ENCODE measurements around the gene STYXL1. TPM values are rescaled to one million over a fixed set of nuclear protein-coding genes. Genes with fewer than 3 reads are reported as not detected.

STYXL1 gene
- total RNA-seq, 1 donor from 2014 or later: 41.8 TPM

DNA sequence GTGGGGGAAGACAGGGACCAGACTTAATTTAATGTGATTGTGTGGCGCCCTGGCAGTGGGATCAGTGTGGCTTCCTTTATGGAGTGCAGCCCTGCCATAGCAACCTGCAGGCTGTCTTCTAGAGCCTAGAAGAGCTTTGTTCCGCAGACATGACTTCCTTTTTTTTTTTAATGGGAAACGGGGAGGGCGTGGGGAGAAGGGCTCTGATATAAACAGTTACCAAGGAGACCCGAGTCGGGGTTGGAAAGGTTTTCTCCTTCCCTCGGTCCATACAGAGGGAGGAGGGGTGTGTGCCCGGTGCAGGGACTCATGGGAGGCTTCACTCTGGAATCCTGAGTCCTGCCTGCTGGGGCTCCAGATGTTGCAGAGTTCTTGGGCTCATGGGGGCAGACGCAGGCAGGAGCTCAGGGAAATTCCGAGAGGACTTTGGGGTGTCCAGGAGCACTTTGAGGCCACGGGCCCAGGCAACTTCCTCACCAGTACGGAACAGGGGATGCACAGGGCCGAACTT, 80.3 kb downstream of the STYXL1 start:
- H3K4me3 Mint-ChIP-seq (ENCODE audit: unreplicated experiment): no peak overlapping the region
- peak overlapping the region; percentile 98 for H3K27ac Mint-ChIP-seq (ENCODE audit: unreplicated experiment)
- H3K9me3 Mint-ChIP-seq (ENCODE audit: unreplicated experiment): peaks cover 31% of the 10 kb centered on the region
- no peak for TF ChIP-seq CTCF (IDR thresholded peaks at IDR 0.05; ENCODE audit: partially characterized antibody, unreplicated experiment)
- H3K4me1 Mint-ChIP-seq (ENCODE audit: low read depth, unreplicated experiment): peaks cover 53% of the 10 kb centered on the region
- no peak for DNase-seq
- H3K36me3 Mint-ChIP-seq (ENCODE audit: unreplicated experiment): no peaks in the 10 kb centered on the region
- peaks cover 19% of the 10 kb centered on the region for H3K27me3 Mint-ChIP-seq (ENCODE audit: unreplicated experiment)

- Mint-ChIP-seq H3K4me3 (ENCODE audit: unreplicated experiment) (no peak overlapping the region), H3K27me3 (ENCODE audit: unreplicated experiment) (peaks cover 18% of the 10 kb centered on the region), H3K9me3 (ENCODE audit: unreplicated experiment) (peaks cover 31% of the 10 kb centered on the region), H3K27ac (ENCODE audit: unreplicated experiment) (peak overlapping the region; percentile 98), H3K4me1 (ENCODE audit: low read depth, unreplicated experiment) (peaks cover 50% of the 10 kb centered on the region), H3K36me3 (ENCODE audit: unreplicated experiment) (no peaks in the 10 kb centered on the region)
- no peak for DNase-seq
- no peak for TF ChIP-seq CTCF (IDR thresholded peaks at IDR 0.05; ENCODE audit: partially characterized antibody, unreplicated experiment)
Observed at GRCh38 chr7:75967055-75967454, 80.7 kb downstream of the STYXL1 start.

GRCh38 chr7:75966190-75966961, 81.4 kb downstream of the STYXL1 start:
- Mint-ChIP-seq H3K4me3 (ENCODE audit: unreplicated experiment) (peak overlapping the region; percentile 74), H3K9me3 (ENCODE audit: unreplicated experiment) (peaks cover 27% of the 10 kb centered on the region), H3K27me3 (ENCODE audit: unreplicated experiment) (peaks cover 14% of the 10 kb centered on the region), H3K27ac (ENCODE audit: unreplicated experiment) (peak overlapping the region; percentile 98), H3K4me1 (ENCODE audit: low read depth, unreplicated experiment) (peaks cover 44% of the 10 kb centered on the region), H3K36me3 (ENCODE audit: unreplicated experiment) (no peaks in the 10 kb centered on the region)
- peak; percentile 71 for DNase-seq
- no peak for TF ChIP-seq CTCF (IDR thresholded peaks at IDR 0.05; ENCODE audit: partially characterized antibody, unreplicated experiment)

DNA sequence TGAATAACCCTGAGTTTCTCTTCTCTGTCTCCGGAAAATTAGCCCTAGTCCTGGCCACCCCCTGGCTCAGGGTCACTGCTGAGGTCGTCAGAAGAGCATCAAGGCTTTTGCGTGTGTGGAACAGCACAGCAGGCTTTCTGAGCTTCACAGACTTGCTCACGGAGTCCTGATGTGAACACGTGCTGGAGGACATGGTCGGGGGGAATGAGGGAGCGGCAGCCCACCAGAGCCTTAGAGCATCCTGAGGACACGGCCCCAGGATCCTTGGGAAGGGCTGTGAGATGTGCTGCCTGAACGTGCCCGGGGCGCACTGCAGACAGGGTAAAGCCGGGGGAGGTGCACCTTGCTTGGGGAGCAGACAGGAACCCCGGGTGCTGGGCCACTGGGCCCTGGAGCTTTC, 82.2 kb downstream of the STYXL1 start:
- Mint-ChIP-seq H3K4me1 (ENCODE audit: low read depth, unreplicated experiment) (peaks cover 41% of the 10 kb centered on the region), H3K27ac (ENCODE audit: unreplicated experiment) (peak overlapping the region; percentile 98)
- no peak for DNase-seq

More for the DNA sequence above, 82.2 kb downstream of the STYXL1 start:
- H3K9me3 Mint-ChIP-seq (ENCODE audit: unreplicated experiment): peaks cover 25% of the 10 kb centered on the region
- peaks cover 14% of the 10 kb centered on the region for H3K27me3 Mint-ChIP-seq (ENCODE audit: unreplicated experiment)
- TF ChIP-seq CTCF (IDR thresholded peaks at IDR 0.05; ENCODE audit: partially characterized antibody, unreplicated experiment): no peak
- no peaks in the 10 kb centered on the region for H3K36me3 Mint-ChIP-seq (ENCODE audit: unreplicated experiment)
- peak overlapping the region; percentile 70 for H3K4me3 Mint-ChIP-seq (ENCODE audit: unreplicated experiment)
